Stomach (tissue), 4 donors: ENCODE measurements around the gene PACSIN3.

ENCODE experiments used
- POLR2AphosphoS5 ChIP-seq, 3 donors: sonication (generic); formaldehyde crosslinking; IDR thresholded peaks; one replicate each; pipeline ENCODE4 v1.6.1; 2016; ENCODE audit warnings: antibody characterized with exemption in 3 of 3
- TF ChIP-seq, protein P1 (sequence below), 7 experiments: fragments of 450-650 bp in 4 of 7; fragments of 200-600 bp in 3 of 7; sonication (generic) in 3 of 7; IDR thresholded peaks; one replicate each; pipeline ENCODE4 v1.5.1; 2016 to 2019; ENCODE audit warnings: antibody characterized with exemption in 7 of 7, control low read depth in 2 of 7, mild to moderate bottlenecking in 1 of 7

DNA sequence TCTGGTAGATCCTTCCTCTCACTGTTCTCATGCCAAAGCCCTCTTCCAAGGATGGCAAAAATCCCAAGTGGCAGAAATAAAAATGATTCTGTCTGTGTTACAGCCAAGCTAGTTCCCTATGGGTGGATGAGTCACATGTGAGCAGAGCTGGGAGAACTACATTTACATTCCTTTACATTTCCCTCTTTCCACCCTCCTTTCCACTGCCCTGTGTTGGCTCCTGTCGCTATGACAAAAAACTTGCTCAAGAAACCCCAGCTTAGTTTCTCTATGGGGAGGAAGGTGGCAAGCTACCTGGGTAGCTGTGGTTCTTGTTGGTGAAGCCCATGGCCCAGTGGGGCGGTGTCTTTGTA lies 18.4 kb upstream of the PACSIN3 start:
- TF ChIP-seq, protein P1, sequence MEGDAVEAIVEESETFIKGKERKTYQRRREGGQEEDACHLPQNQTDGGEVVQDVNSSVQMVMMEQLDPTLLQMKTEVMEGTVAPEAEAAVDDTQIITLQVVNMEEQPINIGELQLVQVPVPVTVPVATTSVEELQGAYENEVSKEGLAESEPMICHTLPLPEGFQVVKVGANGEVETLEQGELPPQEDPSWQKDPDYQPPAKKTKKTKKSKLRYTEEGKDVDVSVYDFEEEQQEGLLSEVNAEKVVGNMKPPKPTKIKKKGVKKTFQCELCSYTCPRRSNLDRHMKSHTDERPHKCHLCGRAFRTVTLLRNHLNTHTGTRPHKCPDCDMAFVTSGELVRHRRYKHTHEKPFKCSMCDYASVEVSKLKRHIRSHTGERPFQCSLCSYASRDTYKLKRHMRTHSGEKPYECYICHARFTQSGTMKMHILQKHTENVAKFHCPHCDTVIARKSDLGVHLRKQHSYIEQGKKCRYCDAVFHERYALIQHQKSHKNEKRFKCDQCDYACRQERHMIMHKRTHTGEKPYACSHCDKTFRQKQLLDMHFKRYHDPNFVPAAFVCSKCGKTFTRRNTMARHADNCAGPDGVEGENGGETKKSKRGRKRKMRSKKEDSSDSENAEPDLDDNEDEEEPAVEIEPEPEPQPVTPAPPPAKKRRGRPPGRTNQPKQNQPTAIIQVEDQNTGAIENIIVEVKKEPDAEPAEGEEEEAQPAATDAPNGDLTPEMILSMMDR (IDR thresholded peaks at IDR 0.05) = no peak
- TF ChIP-seq POLR2AphosphoS5 (IDR thresholded peaks at IDR 0.05) = no peak
